ENCODE measurements around the gene FAM110A. TPM values are rescaled to one million over a fixed set of nuclear protein-coding genes. Genes with fewer than 3 reads are reported as not detected.

Gene FAM110A
- total RNA-seq, 1 experiment from 2014 or later = 14.9 TPM

DNA sequence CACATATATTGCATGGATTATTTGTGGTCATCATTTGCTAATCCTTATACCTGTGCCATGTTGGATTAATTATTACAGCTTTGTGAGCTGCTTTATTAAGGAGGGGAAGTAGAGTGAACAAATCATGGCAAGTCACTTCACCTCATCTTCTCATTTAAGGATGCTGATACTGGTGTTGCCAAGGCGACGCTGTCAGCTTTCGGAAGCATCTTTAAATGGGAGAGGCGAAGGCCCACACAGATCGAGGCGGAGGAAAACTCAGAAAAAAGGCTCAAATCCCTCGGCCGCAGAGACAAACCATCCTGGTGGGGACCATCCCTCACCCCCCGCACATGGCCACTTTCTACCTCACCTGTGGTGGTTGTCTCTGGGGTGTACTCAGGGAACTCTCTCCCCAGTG is 34.8 kb downstream of the FAM110A start:
- TF ChIP-seq, protein P1, sequence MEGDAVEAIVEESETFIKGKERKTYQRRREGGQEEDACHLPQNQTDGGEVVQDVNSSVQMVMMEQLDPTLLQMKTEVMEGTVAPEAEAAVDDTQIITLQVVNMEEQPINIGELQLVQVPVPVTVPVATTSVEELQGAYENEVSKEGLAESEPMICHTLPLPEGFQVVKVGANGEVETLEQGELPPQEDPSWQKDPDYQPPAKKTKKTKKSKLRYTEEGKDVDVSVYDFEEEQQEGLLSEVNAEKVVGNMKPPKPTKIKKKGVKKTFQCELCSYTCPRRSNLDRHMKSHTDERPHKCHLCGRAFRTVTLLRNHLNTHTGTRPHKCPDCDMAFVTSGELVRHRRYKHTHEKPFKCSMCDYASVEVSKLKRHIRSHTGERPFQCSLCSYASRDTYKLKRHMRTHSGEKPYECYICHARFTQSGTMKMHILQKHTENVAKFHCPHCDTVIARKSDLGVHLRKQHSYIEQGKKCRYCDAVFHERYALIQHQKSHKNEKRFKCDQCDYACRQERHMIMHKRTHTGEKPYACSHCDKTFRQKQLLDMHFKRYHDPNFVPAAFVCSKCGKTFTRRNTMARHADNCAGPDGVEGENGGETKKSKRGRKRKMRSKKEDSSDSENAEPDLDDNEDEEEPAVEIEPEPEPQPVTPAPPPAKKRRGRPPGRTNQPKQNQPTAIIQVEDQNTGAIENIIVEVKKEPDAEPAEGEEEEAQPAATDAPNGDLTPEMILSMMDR (IDR thresholded peaks at IDR 0.05; ENCODE audit: unreplicated experiment) = no peak
- H3K4me1 Mint-ChIP-seq (ENCODE audit: low read depth, unreplicated experiment) = peaks cover 4% of the 10 kb centered on the region
- no peaks in the 10 kb centered on the region for H3K27me3 Mint-ChIP-seq (ENCODE audit: unreplicated experiment)
- no peak for DNase-seq
- intact Hi-C loops (cut with micrococcal nuclease; ENCODE audit: unreplicated experiment) = no loop called here
- no TSS peak for BruUV-seq (replicated peaks)
- CTCF ChIA-PET = no interaction called here
- H3K36me3 Mint-ChIP-seq (ENCODE audit: insufficient read depth, unreplicated experiment) = no peaks in the 10 kb centered on the region
- H3K4me3 Mint-ChIP-seq (ENCODE audit: low read depth, unreplicated experiment) = no peak overlapping the region
- H3K9me3 Mint-ChIP-seq (ENCODE audit: low read depth, unreplicated experiment) = no peaks in the 10 kb centered on the region
- H3K27ac Mint-ChIP-seq (ENCODE audit: unreplicated experiment) = no peak overlapping the region

DNA sequence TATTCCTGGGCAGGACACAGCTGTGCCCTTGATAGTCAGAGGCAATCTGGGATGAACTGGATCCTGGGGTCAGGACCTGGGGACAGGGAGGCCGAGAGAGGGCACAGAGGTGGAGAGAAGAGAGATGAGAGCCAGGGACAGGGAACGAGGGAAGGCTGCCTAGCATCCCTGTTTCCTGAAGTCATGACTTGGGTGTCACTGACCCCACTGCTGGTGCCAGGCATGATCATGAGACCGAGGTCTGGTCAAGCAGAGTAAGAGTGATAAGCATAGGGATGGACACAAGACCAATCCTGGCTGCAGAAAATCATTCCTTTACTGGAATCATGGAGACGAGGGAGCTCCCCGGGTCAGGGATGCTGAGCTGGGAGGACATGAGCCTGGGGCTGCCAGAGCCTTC is 36.1 kb downstream of the FAM110A start:
- CTCF ChIA-PET = no interaction called here
- no peak for DNase-seq

DNA sequence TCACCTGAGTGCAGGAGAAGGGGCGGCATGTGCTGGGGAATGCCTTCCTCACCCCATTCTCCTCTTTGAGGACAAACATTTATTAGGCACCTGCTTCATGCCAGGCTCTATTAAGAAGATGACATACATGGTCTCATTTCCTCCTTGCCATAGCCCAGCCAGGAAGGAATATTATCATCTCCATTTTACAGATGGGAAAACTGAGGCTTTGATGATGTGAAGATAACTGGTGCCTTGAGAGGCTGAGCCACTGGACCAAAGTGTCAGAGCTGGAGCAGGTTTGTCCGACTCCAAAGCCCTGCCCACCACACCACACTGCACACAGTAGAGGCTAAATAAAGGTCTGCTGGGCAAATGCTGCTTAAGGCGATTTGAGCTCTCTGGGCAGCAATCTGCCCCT is 37.2 kb downstream of the FAM110A start:
- no peak for DNase-seq
- Mint-ChIP-seq H3K4me3 (ENCODE audit: low read depth, unreplicated experiment) (no peak overlapping the region), H3K9me3 (ENCODE audit: low read depth, unreplicated experiment) (no peaks in the 10 kb centered on the region), H3K27me3 (ENCODE audit: unreplicated experiment) (no peaks in the 10 kb centered on the region), H3K4me1 (ENCODE audit: low read depth, unreplicated experiment) (peaks cover 12% of the 10 kb centered on the region), H3K36me3 (ENCODE audit: insufficient read depth, unreplicated experiment) (no peaks in the 10 kb centered on the region), H3K27ac (ENCODE audit: unreplicated experiment) (no peak overlapping the region)
- intact Hi-C loops (cut with micrococcal nuclease; ENCODE audit: unreplicated experiment) = no loop called here
- TF ChIP-seq, protein P1 (IDR thresholded peaks at IDR 0.05; ENCODE audit: unreplicated experiment) = no peak
- no TSS peak for BruUV-seq (replicated peaks)
- CTCF ChIA-PET = no interaction called here

More for the DNA sequence above, 36.1 kb downstream of the FAM110A start:
- TF ChIP-seq, protein P1 (IDR thresholded peaks at IDR 0.05; ENCODE audit: unreplicated experiment) = no peak
- H3K27me3 Mint-ChIP-seq (ENCODE audit: unreplicated experiment) = no peaks in the 10 kb centered on the region
- intact Hi-C loops (cut with micrococcal nuclease; ENCODE audit: unreplicated experiment) = no loop called here
- no peaks in the 10 kb centered on the region for H3K36me3 Mint-ChIP-seq (ENCODE audit: insufficient read depth, unreplicated experiment)
- H3K9me3 Mint-ChIP-seq (ENCODE audit: low read depth, unreplicated experiment) = no peaks in the 10 kb centered on the region
- no TSS peak for BruUV-seq (replicated peaks)
- H3K4me3 Mint-ChIP-seq (ENCODE audit: low read depth, unreplicated experiment) = no peak overlapping the region
- peaks cover 12% of the 10 kb centered on the region for H3K4me1 Mint-ChIP-seq (ENCODE audit: low read depth, unreplicated experiment)
- H3K27ac Mint-ChIP-seq (ENCODE audit: unreplicated experiment) = no peak overlapping the region

DNA sequence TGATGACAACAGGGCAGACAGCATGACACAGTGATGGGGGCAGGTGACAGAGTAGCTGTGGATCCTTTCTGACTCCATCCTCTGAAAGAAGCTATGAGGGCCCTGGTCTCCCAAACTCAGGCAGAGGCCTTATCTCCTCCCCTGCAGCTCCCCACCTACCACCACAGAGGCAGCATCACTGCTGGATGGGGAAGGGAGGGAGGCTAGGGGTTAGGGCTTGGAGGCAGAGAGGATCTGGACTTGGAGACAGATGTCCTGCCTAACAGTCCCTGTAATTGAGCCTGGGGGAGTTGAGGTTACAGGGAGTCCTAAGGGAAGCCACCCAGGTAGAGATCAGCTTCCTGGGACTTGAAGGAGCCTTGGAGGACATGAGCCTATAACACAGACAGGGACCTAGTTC is 37.9 kb downstream of the FAM110A start:
- Mint-ChIP-seq H3K36me3 (ENCODE audit: insufficient read depth, unreplicated experiment) (no peaks in the 10 kb centered on the region), H3K27ac (ENCODE audit: unreplicated experiment) (no peak overlapping the region), H3K9me3 (ENCODE audit: low read depth, unreplicated experiment) (no peaks in the 10 kb centered on the region), H3K27me3 (ENCODE audit: unreplicated experiment) (no peaks in the 10 kb centered on the region), H3K4me1 (ENCODE audit: low read depth, unreplicated experiment) (peaks cover 12% of the 10 kb centered on the region), H3K4me3 (ENCODE audit: low read depth, unreplicated experiment) (no peak overlapping the region)
- DNase-seq = no peak
- TF ChIP-seq, protein P1 (IDR thresholded peaks at IDR 0.05; ENCODE audit: unreplicated experiment) = no peak
- BruUV-seq (replicated peaks) = no TSS peak
- CTCF ChIA-PET = no interaction called here
- intact Hi-C loops (cut with micrococcal nuclease; ENCODE audit: unreplicated experiment) = no loop called here
